Stimulated activated memory B cell treated with anti-CD40 and anti-IgM and Interleukin-4, amounts not matched to agents 10 μg/mL and 1 μg/mL and 100 μg/mL, for 72 hours (primary cell): ENCODE results near the gene CARMIL1.

Experiments used
- ATAC-seq: fragments of 150-1000 bp; cut with Tn5 transposase; 2 replicates; pipeline ENCODE4 v1.10.0; 2021
- H3K27ac Mint-ChIP-seq: one replicate; pipeline ENCODE4 v1.8.0; 2022; ENCODE audit warnings: mild to moderate bottlenecking, mixed read lengths
- H3K27me3 Mint-ChIP-seq: one replicate; pipeline ENCODE4 v1.8.0; 2022; ENCODE audit warnings: mixed read lengths
- H3K36me3 Mint-ChIP-seq: one replicate; pipeline ENCODE4 v1.8.0; 2022; ENCODE audit warnings: mixed read lengths
- H3K4me1 Mint-ChIP-seq: one replicate; pipeline ENCODE4 v1.8.0; 2022; ENCODE audit warnings: mixed read lengths
- H3K4me3 Mint-ChIP-seq: one replicate; pipeline ENCODE4 v1.8.0; 2022; ENCODE audit warnings: mild to moderate bottlenecking, moderate library complexity, mixed read lengths
- H3K9me3 Mint-ChIP-seq: one replicate; pipeline ENCODE4 v1.8.0; 2022; ENCODE audit warnings: mixed read lengths

CARMIL1 gene

GRCh38 chr6:25477006-25477590 lies 197.9 kb downstream of the CARMIL1 start:
- H3K36me3 Mint-ChIP-seq, result peaks cover 15% of the 10 kb centered on the region
- no peaks in the 10 kb centered on the region for H3K9me3 Mint-ChIP-seq
- no peak overlapping the region for H3K27ac Mint-ChIP-seq
- no peak overlapping the region for H3K4me3 Mint-ChIP-seq
- peaks cover 9% of the 10 kb centered on the region for H3K4me1 Mint-ChIP-seq
- H3K27me3 Mint-ChIP-seq, result no peaks in the 10 kb centered on the region
- no peak for ATAC-seq

- H3K4me1 Mint-ChIP-seq, result peaks cover 9% of the 10 kb centered on the region
- ATAC-seq, result no peak
- H3K27ac Mint-ChIP-seq, result no peak overlapping the region
- no peaks in the 10 kb centered on the region for H3K27me3 Mint-ChIP-seq
- H3K4me3 Mint-ChIP-seq, result no peak overlapping the region
- peaks cover 9% of the 10 kb centered on the region for H3K36me3 Mint-ChIP-seq
- no peaks in the 10 kb centered on the region for H3K9me3 Mint-ChIP-seq
These were observed 199.8 kb downstream of the CARMIL1 start for GRCh38 chr6:25478973-25479372.

- H3K27me3 Mint-ChIP-seq, result no peaks in the 10 kb centered on the region
- no peak overlapping the region for H3K27ac Mint-ChIP-seq
- H3K4me1 Mint-ChIP-seq, result no peaks in the 10 kb centered on the region
- H3K9me3 Mint-ChIP-seq, result no peaks in the 10 kb centered on the region
- H3K4me3 Mint-ChIP-seq, result no peak overlapping the region
- H3K36me3 Mint-ChIP-seq, result no peaks in the 10 kb centered on the region
- ATAC-seq, result no peak
These were observed 202.1 kb downstream of the CARMIL1 start for GRCh38 chr6:25481267-25481666.

DNA sequence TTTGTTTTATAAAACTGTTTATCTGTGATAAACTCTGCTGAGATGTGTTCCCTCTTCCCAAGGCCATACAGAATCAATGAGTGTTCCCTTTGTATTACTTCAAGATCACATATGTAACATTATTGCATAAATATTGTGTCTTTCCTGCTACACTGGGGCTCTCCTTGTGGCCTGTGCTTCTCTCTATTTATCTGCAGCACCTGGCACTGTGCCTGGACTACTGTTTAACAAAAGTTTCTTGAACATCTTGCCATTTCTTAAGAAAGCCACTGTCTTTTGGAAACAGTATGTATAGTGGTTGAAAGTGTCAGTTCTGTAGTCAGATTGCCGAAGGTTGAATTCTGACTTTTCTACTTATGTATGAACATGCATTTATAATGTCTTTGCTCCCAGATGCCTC lies 203.8 kb downstream of the CARMIL1 start:
- H3K27ac Mint-ChIP-seq, result no peak overlapping the region
- H3K27me3 Mint-ChIP-seq, result no peaks in the 10 kb centered on the region
- no peak for ATAC-seq
- no peaks in the 10 kb centered on the region for H3K36me3 Mint-ChIP-seq
- H3K4me1 Mint-ChIP-seq, result no peaks in the 10 kb centered on the region
- no peaks in the 10 kb centered on the region for H3K9me3 Mint-ChIP-seq
- H3K4me3 Mint-ChIP-seq, result no peak overlapping the region

DNA sequence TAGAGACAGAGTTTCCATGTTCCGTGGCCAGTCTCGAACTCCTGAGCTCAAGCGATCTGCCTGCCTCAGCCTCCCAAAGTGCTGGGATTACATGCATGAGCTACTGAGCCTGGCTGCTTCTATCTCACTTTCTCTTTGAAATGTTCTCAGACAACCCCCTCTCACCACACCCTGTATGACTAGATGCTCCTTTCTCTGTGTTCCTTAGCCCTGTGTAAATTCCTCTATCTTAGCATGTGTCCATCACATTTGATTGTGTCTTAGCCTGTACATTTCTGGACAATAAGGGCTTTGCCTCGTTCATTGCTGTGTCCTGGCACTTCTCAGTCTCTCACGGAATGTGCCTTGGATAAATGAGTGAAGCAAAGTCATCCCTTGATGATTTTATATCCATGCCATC lies 204.8 kb downstream of the CARMIL1 start:
- no peaks in the 10 kb centered on the region for H3K9me3 Mint-ChIP-seq
- H3K4me3 Mint-ChIP-seq, result no peak overlapping the region
- ATAC-seq, result no peak
- no peaks in the 10 kb centered on the region for H3K36me3 Mint-ChIP-seq
- H3K4me1 Mint-ChIP-seq, result no peaks in the 10 kb centered on the region
- H3K27me3 Mint-ChIP-seq, result no peaks in the 10 kb centered on the region
- H3K27ac Mint-ChIP-seq, result no peak overlapping the region

- no peaks in the 10 kb centered on the region for H3K27me3 Mint-ChIP-seq
- no peak overlapping the region for H3K27ac Mint-ChIP-seq
- ATAC-seq, result no peak
- H3K9me3 Mint-ChIP-seq, result no peaks in the 10 kb centered on the region
- H3K4me1 Mint-ChIP-seq, result peaks cover 3% of the 10 kb centered on the region
- no peak overlapping the region for H3K4me3 Mint-ChIP-seq
- H3K36me3 Mint-ChIP-seq, result no peaks in the 10 kb centered on the region
These were observed 205.7 kb downstream of the CARMIL1 start for GRCh38 chr6:25484900-25485299.

GRCh38 chr6:25485821-25486534 lies 206.8 kb downstream of the CARMIL1 start:
- Mint-ChIP-seq H3K36me3 (no peaks in the 10 kb centered on the region), H3K4me3 (no peak overlapping the region), H3K27ac (no peak overlapping the region), H3K4me1 (peaks cover 9% of the 10 kb centered on the region), H3K9me3 (no peaks in the 10 kb centered on the region), H3K27me3 (no peaks in the 10 kb centered on the region)
- ATAC-seq, result no peak

GRCh38 chr6:25486550-25486949 lies 207.4 kb downstream of the CARMIL1 start:
- H3K4me1 Mint-ChIP-seq, result peaks cover 9% of the 10 kb centered on the region
- no peak overlapping the region for H3K27ac Mint-ChIP-seq
- no peaks in the 10 kb centered on the region for H3K27me3 Mint-ChIP-seq
- H3K9me3 Mint-ChIP-seq, result no peaks in the 10 kb centered on the region
- no peaks in the 10 kb centered on the region for H3K36me3 Mint-ChIP-seq
- no peak for ATAC-seq
- H3K4me3 Mint-ChIP-seq, result no peak overlapping the region

GRCh38 chr6:25487012-25487411 lies 207.8 kb downstream of the CARMIL1 start:
- no peak for ATAC-seq
- no peaks in the 10 kb centered on the region for H3K9me3 Mint-ChIP-seq
- H3K4me1 Mint-ChIP-seq, result peaks cover 9% of the 10 kb centered on the region

GRCh38 chr6:25488156-25488555 lies 209.0 kb downstream of the CARMIL1 start:
- no peak overlapping the region for H3K27ac Mint-ChIP-seq
- H3K36me3 Mint-ChIP-seq, result no peaks in the 10 kb centered on the region
- H3K4me3 Mint-ChIP-seq, result no peak overlapping the region
- no peak for ATAC-seq
- H3K9me3 Mint-ChIP-seq, result no peaks in the 10 kb centered on the region
- no peaks in the 10 kb centered on the region for H3K27me3 Mint-ChIP-seq
- peaks cover 9% of the 10 kb centered on the region for H3K4me1 Mint-ChIP-seq

More at GRCh38 chr6:25487012-25487411, 207.8 kb downstream of the CARMIL1 start:
- no peak overlapping the region for H3K4me3 Mint-ChIP-seq
- H3K36me3 Mint-ChIP-seq, result no peaks in the 10 kb centered on the region
- H3K27me3 Mint-ChIP-seq, result no peaks in the 10 kb centered on the region
- no peak overlapping the region for H3K27ac Mint-ChIP-seq

DNA sequence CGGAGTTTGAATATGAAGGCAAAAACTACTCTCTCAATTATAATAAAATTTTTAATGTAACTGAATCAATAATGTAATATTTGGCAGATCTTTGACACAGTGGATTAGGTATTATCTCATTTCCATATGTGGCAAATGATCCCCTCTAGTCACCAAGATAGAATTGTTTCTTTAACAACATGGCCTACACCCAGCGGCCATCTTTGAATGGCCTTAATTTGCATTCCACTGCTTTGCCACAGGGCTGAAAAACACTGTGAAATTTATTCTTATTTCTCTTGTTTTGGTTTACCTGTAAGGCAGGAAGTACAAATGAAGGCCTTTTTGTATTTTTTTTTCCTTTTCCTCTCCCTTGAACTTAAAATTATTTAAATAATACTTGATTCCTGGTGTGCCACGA lies 210.2 kb downstream of the CARMIL1 start:
- Mint-ChIP-seq H3K4me1 (peaks cover 9% of the 10 kb centered on the region), H3K27ac (no peak overlapping the region), H3K9me3 (no peaks in the 10 kb centered on the region), H3K4me3 (no peak overlapping the region), H3K36me3 (no peaks in the 10 kb centered on the region), H3K27me3 (no peaks in the 10 kb centered on the region)
- ATAC-seq, result no peak

GRCh38 chr6:25490018-25490801 lies 211.0 kb downstream of the CARMIL1 start:
- ATAC-seq, result peak; percentile 76
- Mint-ChIP-seq H3K27me3 (no peaks in the 10 kb centered on the region), H3K36me3 (no peaks in the 10 kb centered on the region), H3K9me3 (no peaks in the 10 kb centered on the region), H3K4me1 (peaks cover 9% of the 10 kb centered on the region), H3K27ac (no peak overlapping the region), H3K4me3 (no peak overlapping the region)

DNA sequence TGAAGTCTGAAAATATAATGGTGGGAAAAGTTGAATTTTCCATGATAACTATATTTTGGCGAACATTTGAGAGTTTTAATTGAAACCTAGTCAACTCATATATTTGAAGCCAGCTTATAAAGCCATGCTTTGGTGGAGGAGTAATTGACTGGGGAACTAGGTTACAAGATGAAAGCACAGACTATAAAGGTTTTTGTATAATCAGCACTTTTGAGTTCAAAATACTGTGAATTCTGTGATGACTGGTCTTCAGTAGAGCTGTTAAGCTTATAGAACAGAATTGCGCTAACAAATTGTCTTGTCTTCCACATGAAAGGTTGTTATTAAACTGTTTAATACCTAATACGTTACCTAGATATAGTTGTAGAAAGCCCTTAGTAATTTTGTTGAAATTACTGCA lies 213.8 kb downstream of the CARMIL1 start:
- Mint-ChIP-seq H3K27ac (no peak overlapping the region), H3K27me3 (no peaks in the 10 kb centered on the region), H3K4me3 (no peak overlapping the region), H3K4me1 (peaks cover 9% of the 10 kb centered on the region), H3K9me3 (no peaks in the 10 kb centered on the region), H3K36me3 (no peaks in the 10 kb centered on the region)
- no peak for ATAC-seq

DNA sequence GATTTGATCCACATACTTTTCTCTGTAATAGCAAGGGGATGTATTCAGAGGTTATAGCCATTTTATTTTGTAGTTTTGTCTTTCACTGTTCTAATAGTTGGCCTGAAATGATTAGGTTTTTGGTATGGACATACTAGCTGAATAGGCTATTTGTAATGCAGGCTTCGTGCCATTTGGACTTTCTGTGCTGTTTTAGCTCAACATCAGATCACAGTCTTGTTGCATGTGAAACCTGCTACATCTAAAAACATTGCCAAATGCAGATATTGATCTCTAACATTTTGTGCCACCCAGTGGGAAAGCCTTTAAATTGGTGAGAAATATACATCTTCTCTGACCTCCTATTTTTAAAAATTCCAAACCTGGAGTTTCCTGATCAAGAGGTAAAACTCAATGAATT lies 215.3 kb downstream of the CARMIL1 start:
- Mint-ChIP-seq H3K27ac (no peak overlapping the region), H3K4me1 (peaks cover 9% of the 10 kb centered on the region), H3K27me3 (no peaks in the 10 kb centered on the region), H3K36me3 (no peaks in the 10 kb centered on the region), H3K4me3 (no peak overlapping the region), H3K9me3 (no peaks in the 10 kb centered on the region)
- no peak for ATAC-seq

DNA sequence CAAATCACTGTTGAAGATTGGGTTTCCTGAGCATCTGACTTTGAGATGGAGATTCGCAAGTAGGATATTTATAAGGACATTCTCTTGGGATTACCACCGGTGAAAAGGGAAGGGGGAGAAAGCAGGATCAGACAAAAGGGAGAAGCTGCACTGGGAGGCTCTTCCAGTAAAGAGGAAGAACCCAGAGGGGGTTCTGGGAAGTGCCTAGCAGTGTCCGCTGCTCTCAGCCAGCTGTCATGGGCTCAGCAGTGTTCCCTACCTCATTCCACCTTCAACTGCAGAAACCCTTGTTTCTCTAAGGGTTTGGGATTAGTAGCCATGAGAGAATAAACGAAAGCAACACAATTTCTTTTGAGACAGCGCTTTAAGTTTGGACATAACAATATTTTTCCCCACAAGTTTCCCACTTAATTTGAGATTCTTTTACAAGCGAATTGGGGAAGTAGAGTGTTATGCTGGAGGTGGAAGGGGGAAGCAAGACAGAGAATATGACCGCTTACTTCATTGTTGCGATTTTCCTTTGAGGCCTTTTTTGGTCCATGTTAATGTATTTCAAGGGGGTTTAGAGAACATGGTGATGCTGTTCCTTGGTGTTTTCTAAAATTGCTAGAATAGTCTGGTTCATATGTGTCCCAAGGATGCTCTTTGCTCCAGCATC lies 218.3 kb downstream of the CARMIL1 start:
- H3K27ac Mint-ChIP-seq, result no peak overlapping the region
- no peak overlapping the region for H3K4me3 Mint-ChIP-seq
- ATAC-seq, result no peak
- H3K4me1 Mint-ChIP-seq, result no peaks in the 10 kb centered on the region
- no peaks in the 10 kb centered on the region for H3K27me3 Mint-ChIP-seq
- no peaks in the 10 kb centered on the region for H3K36me3 Mint-ChIP-seq
- no peaks in the 10 kb centered on the region for H3K9me3 Mint-ChIP-seq
